ENCODE data around the gene CYTIP. TPM values are rescaled to one million over a fixed set of nuclear protein-coding genes. Genes with fewer than 3 reads are reported as not detected.

The CYTIP gene
- total and polyA plus RNA-seq, 7 donors: 0.21 to 2.3 (median 0.48) TPM

- ATAC-seq (no peak), DNase-seq (no peak)
- no peak overlapping the region for H3K27ac ChIP-seq
- no peak for TF ChIP-seq CTCF (IDR thresholded peaks at IDR 0.05)
- H3K9me3 ChIP-seq: no peaks in the 10 kb centered on the region
- WGBS, 3 donors: 24 to 34% (median 32%) methylated on average over 6 of the region's 6 CpGs
- H3K36me3 ChIP-seq (ENCODE audit: insufficient read depth in 1 of 2, low read depth in 1 of 2): no peaks in the 10 kb centered on the region
- no peaks in the 10 kb centered on the region for H3K4me1 ChIP-seq
- no peak overlapping the region for H3K4me3 ChIP-seq
- H3K27me3 ChIP-seq (ENCODE audit: insufficient read depth in 3 of 3, low read length in 2 of 3): peaks cover 0 to 2% (median 0%) of the 10 kb centered on the region in 3 donors
- intact Hi-C loops (cut with DNase I): no loop called here
These were observed 15.6 kb upstream of the CYTIP start for GRCh38 chr2:157459486-157459885.

- H3K4me3 ChIP-seq: no peak overlapping the region
- intact Hi-C loops (cut with DNase I): no loop called here
- no peaks in the 10 kb centered on the region for H3K36me3 ChIP-seq (ENCODE audit: insufficient read depth in 1 of 2, low read depth in 1 of 2)
- no peaks in the 10 kb centered on the region for H3K27me3 ChIP-seq (ENCODE audit: insufficient read depth in 3 of 3, low read length in 2 of 3)
- H3K4me1 ChIP-seq: no peaks in the 10 kb centered on the region
- 44 to 59% (median 48%) methylated on average over 1 of the region's 1 CpG for WGBS, 3 donors
- no peaks in the 10 kb centered on the region for H3K9me3 ChIP-seq
- H3K27ac ChIP-seq: no peak overlapping the region
- TF ChIP-seq CTCF (IDR thresholded peaks at IDR 0.05): no peak
- ATAC-seq (no peak), DNase-seq (no peak)
These were observed 3.9 kb upstream of the CYTIP start for GRCh38 chr2:157447741-157448140.

- Histone ChIP-seq H3K27me3 (ENCODE audit: insufficient read depth in 3 of 3, low read length in 2 of 3) (no peaks in the 10 kb centered on the region), H3K4me3 (no peak overlapping the region), H3K27ac (no peak overlapping the region), H3K9me3 (no peaks in the 10 kb centered on the region), H3K36me3 (ENCODE audit: insufficient read depth in 1 of 2, low read depth in 1 of 2) (no peaks in the 10 kb centered on the region), H3K4me1 (no peaks in the 10 kb centered on the region)
- 55 to 70% (median 70%) methylated on average over 1 of the region's 1 CpG for WGBS, 3 donors
- no peak for ATAC-seq
- intact Hi-C loops (cut with DNase I): no loop called here
- no peak for DNase-seq
- TF ChIP-seq CTCF (IDR thresholded peaks at IDR 0.05): no peak
These were observed 3.1 kb upstream of the CYTIP start for GRCh38 chr2:157447031-157447430.

- DNase-seq (no peak), ATAC-seq (no peak)
- intact Hi-C loops (cut with DNase I): no loop called here
- no peak overlapping the region for H3K27ac ChIP-seq
- 79 to 83% (median 81%) methylated on average over 3 of the region's 3 CpGs for WGBS, 3 donors
- no peak overlapping the region for H3K4me3 ChIP-seq
- no peak for TF ChIP-seq CTCF (IDR thresholded peaks at IDR 0.05)
- H3K27me3 ChIP-seq (ENCODE audit: insufficient read depth in 3 of 3, low read length in 2 of 3): no peaks in the 10 kb centered on the region
- H3K9me3 ChIP-seq: no peaks in the 10 kb centered on the region
- no peaks in the 10 kb centered on the region for H3K36me3 ChIP-seq (ENCODE audit: insufficient read depth in 1 of 2, low read depth in 1 of 2)
- H3K4me1 ChIP-seq: no peaks in the 10 kb centered on the region
These were observed 752 bp upstream of the CYTIP start for GRCh38 chr2:157444641-157445040.

GRCh38 chr2:157443090-157443489, 799 bp downstream of the CYTIP start:
- intact Hi-C loops (cut with DNase I): no loop called here
- Histone ChIP-seq H3K36me3 (ENCODE audit: insufficient read depth in 1 of 2, low read depth in 1 of 2) (no peaks in the 10 kb centered on the region), H3K9me3 (no peaks in the 10 kb centered on the region), H3K4me1 (no peaks in the 10 kb centered on the region), H3K27ac (no peak overlapping the region), H3K4me3 (peak overlapping the region; percentile 17), H3K27me3 (ENCODE audit: insufficient read depth in 3 of 3, low read length in 2 of 3) (no peaks in the 10 kb centered on the region)
- ATAC-seq (no peak), DNase-seq (no peak)
- TF ChIP-seq CTCF (IDR thresholded peaks at IDR 0.05): no peak
